Hippocampal formation (tissue), 2 donors: ENCODE measurements around the gene KANK3.
A peak's percentile ranks its signal among the peaks of the same experiment; 100 is the strongest.
"Not testable (repeated sequence)": the region's sequence is repeated elsewhere in the genome, so short reads cannot be mapped to it uniquely, and the experiment has no call there.

Experiments used
- DNase-seq, 2 donors: peaks; one replicate each; lab custom pipeline; 2025; lab: John Stamatoyannopoulos, UW

KANK3 gene

DNA sequence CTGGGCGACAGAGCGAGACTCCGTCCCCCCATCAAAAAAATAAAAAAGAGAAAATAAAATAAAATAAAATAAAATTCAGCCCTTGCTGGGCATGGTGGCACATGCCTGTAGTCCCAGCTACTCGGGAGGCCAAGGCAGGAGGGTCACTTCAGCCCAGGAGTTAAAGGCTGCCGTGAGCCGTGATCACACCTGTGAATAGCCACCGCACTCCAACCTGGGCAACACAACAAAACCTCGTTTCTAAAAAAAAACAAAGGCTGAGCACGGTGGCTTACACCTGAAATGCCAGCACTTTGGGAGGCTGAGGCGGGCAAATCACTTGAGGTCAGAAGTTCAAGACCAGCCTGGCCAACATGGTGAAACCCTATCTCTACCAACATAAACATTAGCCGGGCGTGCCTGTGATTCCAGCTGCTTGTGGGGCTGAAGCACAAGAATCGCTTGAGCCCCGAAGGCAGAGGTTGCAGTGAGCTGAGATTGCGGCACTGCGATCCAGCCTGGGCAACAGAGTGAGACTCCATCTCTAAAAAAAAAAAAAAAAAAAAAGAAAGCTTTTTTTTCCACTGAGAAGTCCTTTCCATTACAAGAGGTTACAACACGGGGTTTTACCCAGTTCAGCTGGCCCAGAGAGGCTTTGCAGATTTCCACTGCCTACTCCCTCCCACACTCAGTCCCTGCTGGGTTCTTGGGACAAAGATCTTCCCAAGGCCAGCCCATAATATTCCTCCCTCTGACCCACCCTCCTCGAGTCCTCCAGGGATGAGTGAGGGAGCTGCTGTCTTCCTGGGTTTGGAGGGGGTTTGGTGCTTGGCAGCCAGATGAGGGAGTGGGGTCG, 27.3 kb upstream of the KANK3 start:
- DNase-seq: no peak

DNA sequence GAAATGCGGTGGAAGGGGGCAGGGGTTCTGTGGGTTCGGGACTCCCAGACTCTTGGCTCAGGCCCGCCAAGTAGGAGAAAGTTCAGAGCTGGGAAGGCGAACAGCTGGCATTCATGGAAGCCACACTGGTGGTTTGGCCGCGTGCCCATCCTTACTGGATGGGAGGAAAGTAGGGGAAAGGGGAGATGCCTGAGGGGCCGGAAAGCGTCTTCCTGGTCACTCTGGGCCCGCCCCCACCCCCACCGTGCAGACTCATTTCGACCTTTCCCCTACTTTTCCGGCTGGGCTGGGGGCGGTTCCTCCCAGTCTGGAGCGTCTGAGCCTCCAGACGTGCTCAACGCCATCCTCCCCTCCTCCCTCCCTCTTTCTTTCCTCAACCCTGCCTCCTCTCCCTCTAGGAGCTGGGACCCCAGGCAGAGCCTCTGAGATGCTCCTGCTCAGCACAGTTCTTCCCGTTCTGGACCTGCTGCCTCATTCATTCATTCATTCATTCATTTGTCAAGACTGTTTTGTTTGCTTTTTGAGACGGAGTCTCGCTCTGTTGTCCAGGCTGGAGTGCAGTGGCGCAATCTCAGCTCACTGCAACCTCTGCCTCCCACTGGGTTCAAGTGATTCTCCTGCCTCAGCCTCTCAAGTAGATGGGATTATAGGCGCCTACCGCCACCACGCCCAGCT, 24.4 kb upstream of the KANK3 start:
- DNase-seq: peak; percentile 66 to 70

DNA sequence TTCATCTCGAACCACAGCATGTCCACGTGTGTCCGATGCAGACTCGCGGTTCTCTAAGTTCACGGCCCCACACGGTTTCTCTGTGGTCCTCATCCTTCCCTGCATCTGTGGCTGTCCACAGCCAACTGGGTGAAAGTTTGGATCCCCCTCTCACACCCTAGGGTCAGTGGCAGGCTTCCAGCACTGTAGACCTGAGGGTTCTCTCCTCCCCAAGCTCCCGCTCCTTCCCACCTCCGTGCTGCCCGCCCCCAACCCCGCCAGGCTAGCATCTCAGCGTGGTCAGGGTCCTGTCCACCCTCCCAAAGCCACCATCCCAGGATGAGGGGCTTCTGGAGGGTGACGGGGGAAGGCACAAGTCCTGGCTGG, 23.9 kb upstream of the KANK3 start:
- peak; percentile 55 to 66 for DNase-seq

DNA sequence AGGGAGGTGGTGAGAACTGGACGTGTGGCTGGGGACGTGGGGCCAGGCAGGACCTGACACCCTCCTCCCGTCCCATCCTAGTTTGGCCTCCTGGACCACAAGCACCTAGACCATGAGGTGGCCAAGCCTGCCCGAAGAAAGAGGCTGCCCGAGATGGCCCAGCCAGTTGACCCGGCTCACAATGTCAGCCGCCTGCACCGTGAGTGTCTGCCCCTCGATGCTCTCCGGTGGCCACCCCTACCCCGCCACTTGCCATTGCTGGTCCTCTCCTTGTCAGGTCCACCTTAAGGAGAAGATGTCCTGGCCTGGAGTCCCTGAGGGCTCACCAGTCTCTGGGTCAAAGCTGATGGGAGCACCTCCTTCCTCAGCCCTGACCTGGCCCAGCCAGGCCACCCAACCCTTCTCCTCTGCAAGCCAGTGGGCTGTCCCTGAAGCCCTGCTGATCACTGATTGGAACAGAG, 23.1 kb upstream of the KANK3 start:
- DNase-seq: no peak

DNA sequence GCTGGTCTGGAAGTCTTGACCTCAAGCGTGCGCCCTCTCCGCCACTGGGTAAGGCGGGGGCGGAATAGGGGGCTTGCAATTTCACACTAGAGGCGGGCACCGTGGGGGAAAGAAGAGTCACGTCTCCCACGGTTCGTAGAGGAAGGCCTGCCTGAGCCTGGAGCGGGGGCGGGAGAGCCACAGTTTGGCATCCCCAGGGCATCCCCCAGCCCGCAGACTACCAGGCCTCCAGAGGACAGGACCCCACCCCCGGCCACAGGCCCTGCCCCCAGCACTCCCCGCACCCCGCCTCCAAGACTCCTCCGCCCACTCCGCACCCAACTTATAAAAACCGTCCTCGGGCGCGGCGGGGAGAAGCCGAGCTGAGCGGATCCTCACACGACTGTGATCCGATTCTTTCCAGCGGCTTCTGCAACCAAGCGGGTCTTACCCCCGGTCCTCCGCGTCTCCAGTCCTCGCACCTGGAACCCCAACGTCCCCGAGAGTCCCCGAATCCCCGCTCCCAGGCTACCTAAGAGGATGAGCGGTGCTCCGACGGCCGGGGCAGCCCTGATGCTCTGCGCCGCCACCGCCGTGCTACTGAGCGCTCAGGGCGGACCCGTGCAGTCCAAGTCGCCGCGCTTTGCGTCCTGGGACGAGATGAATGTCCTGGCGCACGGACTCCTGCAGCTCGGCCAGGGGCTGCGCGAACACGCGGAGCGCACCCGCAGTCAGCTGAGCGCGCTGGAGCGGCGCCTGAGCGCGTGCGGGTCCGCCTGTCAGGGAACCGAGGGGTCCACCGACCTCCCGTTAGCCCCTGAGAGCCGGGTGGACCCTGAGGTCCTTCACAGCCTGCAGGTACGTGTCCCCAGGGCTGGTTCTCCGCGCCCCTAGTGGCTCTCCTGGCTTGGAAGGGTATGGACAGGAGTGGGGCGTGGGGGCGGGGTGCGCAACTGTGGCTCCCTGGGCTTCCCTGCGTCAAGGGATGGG, 21.0 kb upstream of the KANK3 start, which contains the start of gene ANGPTL4:
Gene ANGPTL4, plus strand, starts transcription at position 353 of the 969 bp plus-strand sequence. Its CDS starts 167 bp downstream, at position 520.
- peak; percentile 47 to 50 for DNase-seq

DNA sequence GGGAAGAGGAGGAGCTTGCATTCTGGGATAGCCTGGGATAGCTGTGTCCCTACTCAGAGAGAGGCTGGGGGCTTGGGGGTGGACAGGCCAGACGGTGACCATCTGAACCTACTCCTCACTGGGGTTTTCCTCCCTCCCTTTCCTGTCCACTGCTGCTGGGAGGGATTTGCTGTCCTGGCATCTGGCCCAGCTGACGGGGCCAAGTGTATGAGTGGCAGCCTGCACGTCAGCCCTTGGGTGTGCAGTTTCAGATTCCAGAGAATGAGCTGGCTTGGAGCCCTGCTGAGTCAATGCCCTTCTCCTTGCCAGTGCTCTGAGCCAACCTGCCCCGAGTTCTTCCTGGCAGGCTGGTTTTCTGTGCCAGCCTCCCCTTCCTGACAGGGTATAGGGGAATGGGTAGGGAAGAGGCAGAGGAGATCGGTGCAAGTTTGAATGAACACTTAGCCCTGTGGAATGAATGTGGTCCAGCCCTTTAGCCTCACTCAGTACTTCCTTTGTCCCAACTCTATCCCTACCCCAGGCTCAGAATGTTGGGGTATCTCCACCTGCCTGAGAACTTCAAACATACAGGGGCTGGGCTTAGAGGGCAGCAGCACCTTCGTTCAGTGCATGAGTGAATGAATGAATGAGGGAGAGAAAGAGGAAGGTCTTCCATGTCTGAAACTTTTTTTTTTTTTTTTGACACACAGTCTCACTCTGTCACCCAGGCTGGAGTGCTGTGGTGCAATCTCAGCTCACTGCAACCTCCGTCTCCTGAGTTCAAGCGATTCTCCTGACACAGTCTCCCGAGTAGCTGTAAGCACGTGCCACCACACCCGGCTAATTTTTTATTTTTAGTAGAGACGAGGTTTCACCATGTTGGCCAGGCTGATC, 19.1 kb upstream of the KANK3 start:
- DNase-seq: peak; percentile 56 to 70

DNA sequence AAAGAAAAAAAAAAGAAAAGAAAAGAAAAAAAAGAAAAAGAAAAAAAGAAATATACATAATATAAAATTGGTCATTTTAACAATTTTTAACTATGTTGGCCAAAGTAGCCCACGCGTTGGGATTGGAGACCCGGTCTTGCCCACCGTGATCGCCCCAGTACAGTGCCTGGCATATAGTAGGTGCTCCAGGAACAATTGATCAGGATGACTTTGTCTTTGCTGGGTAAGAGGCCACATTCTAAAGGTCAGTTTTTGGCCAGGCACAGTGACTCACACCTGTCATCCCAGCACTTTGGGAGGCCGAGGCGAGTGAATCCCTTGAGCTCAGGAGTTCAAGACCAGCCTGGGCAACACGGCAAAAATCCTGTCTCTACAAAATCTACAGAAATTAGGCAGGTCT, 17.1 kb upstream of the KANK3 start:
- DNase-seq: no peak

DNA sequence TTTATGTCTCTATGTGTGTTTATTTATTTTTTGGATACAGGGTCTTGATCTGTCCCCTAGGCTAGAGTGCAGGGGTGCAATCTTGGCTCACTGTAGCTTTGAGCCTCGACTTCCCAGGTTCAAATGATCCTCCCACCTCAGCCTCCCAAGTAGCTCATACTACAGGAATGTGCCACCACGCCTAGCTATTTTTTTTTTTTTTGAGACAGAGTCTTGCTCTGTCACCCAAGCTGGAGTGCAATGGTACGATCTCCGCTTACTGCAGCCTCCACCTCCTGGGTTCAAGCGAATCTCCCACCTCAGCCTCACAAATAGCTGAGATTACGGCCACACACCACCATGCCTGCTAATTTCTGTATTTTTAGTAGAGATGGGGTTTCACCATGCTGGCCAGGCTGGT, 15.9 kb upstream of the KANK3 start:
- DNase-seq: no peak

DNA sequence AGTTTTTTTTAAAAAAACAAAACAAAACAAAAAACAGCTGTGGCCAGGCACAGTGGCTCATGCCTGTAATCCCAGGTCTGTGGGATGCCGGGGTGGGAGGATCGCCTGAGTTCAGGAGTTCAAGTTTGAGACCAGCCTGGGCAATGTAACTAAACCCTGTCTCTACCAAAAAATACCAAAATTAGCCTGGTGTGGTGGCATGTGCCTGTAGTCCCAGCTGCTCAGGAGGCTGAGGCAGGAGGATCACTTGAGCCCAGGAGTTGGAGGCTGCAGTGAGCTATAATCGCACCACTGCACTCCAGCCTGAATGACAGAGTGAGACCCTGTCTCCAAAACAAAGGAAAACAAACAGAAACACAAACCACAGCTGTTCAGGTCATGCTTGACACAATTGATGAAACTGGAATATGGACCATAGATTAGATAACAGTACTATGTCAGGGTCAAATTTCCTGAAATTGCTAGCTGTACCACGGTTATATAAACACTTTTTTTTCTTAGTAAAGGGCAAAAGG, 14.0 kb upstream of the KANK3 start:
- DNase-seq: no peak

DNA sequence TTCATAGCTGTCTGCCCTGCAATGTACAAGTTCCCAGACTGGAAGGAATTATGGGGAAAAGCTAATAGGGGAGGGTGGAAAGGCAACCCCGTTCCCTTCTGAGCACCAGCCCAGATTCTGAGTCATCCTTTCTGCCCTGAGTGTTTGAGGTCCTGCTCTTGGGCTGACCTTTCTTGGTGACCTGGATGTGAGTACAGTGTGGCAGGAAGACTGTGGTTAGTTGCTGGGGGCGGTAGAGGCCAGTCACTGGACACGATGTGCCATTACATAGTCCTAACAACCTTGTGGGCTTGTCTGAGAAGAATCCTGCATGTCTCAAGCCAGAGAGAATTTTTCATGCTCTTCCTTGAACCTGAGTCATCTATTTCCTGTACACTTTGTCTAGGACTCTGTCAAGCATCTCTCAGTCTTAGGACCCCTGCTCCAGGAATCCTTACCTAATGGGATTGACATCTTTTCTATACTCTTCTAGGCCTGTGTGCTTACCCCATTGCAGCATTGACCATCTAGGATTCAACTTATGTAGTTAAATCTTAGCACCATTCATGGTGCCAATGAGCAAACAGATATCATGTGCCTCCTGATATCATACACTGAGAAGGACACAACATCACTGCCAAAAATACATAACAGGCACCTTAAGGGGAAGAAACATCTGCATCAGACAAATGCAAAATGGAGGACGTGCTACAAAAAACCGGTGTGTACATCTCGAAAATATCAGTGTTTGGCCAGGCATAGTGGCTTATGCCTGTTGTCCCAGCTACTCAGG, 12.8 kb upstream of the KANK3 start:
- no peak for DNase-seq

DNA sequence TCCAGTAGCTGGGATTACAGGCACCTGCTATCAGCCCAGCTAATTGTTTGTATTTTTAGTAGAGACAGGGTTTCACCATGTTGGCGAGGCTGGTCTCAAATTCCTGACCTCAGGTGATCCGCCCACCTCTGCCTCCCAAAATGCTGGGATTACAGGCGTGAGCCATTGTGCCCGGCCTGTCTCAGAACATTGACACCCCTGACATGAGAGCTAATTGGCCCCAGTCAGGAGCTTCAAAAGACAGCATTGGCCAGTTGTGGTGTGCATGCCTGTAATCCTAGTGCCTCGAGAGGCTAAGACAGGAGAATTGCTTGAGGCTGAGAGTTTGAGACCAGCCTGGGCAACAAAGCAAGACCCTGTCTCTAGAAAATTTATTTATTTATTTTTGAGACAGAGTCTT, 9.8 kb upstream of the KANK3 start:
- not testable (repeated sequence) for DNase-seq

DNA sequence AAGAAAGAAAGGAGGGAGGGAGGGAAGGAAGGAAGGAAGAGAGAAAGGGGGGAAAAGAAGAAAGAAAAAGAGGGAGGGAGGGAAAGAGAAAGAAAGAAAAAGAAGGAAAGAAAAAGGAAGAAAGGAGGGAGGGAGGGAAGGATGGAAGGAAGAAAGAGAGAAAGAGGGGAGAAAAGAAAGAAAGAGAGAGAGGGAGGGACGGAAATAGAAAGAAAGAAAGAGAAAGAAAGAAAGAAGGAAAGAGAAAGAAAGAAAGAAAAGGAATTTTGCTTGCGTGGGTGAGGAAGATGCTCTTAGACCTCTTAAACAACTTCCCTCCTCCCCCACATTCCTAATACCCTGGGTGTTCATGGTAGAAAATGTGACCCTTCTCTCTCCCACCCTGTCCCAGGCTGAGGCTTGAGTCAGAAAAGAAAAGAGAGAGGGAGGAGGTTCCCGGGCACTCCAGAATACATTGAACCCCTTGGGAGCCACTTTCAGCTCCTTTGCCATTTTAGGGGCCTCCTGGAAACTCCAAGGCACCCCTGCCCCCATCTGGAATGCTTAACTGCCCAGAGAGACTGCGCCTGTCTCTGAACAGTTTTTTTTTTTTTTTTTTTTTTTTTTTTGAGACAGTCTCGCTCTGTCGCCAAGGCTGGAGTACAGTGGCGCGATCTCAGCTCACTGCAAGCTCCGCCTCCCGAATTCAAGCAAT, 9.2 kb upstream of the KANK3 start:
- no peak for DNase-seq

DNA sequence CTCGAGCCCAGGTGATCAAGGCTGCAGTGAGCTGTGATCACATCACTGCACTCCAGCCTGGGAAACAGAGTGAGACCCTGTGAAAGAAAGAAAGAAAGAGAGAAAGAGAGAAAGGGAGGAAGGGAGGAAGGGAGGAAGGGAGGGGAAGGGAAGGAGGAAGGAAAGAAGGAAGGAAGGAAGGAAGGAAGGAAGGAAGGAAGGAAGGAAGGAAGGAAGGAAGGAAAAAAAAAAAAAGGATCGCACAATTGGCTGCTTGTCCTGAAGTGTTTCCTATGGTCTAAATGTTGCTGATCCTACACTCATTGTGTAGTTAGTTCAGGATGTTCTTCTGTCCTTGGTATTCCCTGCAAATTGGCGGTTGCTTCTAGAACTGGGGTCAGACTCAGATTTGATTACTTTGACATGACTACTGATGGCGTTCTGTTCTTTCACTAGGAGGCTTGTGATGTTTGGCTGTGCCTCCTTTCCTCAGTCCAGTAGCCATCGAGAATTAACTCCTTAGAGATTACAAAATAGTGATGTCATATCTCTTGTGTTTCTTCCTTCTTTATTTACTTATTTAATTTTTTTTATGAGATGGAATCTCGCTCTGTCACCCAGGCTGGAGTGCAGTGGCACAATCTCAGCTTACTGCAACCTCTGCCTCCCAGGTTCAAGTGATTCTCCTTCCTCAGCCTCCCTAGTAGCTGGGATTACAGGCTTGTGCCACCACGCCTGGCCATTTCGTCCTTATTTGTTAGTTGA, 6.7 kb upstream of the KANK3 start:
- DNase-seq: not testable (repeated sequence)

DNA sequence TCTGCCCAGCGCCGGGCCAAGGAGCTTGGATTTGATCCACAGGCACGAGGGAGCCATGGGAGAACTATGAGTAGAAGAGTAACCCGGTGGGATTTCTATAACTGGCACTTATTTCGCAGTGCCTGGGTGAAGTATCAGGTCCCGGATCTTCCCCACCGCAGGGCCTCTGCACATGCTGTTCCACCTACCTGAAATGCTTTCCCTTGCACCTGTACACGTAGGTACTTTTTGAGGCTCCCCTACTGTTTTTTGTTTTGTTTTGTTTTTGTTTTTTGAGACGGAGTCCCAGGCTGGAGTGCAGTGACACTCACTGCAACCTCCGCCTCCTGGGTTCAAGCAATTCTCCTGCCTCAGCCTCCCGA, 402 bp upstream of the KANK3 start:
- DNase-seq: no peak

DNA sequence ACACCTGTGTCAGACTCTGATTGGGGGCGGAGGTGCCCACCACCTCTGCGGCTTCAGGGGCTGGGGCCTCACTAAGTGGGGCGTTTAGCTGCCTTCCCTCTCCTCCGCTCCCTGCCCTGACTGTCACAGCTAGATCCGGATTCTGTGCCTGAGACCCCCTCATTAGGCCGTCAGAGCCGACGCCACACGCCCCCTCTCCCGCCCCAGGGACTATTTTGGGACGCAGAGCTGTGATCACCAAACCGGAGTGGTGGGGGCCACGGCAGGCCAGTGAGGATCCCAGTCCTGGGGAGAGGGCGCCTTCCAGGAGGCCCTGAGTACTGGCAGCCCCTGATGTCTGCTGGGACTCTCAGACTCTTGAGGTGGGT, 762 bp downstream of the KANK3 start:
- no peak for DNase-seq

DNA sequence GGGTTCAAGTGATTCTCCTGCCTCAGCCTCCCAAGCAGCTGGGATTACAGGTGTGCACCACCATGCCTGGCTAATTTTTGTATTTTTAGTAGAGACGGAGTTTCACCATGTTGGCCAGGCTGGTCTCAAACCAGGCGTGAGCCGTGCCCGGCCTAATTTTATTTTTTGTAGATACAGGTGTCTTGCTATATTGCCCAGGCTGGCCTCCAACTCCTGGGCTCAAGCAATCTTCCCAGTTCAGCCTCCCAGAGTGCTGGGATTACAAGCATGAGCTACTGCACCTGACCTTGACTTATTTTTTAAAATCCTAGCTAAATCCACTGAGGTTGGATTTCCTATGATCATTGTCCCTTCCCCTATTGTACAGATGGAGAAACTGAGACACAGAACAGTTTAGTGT, 1.6 kb downstream of the KANK3 start:
- DNase-seq: not testable (repeated sequence)

DNA sequence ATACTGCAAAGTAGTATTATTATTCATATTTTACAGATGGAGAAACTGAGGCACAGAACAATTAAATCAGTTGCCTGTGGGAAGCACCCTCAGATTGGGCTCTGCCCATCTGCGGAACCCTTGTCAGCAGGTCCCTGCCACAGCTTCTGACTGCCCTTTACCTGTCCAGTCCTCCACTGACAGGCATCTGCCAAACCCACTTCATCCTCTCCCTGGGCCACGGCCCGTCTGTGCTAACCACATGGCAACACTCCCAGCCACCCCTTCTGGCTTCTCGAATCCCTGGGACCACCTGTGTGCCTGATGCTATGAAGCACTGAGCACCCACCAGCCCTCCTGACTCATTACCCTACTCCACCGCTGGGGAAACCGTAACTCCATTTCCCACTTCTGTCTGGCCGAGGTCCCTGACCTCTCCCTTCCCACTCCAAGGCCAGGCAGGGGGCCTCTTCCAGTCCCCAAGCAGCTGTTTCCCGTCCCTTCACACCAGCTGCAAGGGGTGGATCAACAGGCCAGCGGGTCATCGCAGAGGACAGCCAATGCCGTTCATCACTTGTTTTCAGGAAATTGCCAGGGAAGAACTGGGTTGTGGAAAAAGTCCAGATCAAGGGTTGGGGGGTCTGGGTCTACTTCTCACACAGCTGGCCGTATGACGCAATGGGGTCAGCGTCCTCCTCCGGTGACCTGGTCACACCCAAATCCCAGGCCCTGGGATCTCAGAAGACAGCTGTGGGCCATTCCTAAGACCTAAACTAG, 2.5 kb downstream of the KANK3 start:
- no peak for DNase-seq

DNA sequence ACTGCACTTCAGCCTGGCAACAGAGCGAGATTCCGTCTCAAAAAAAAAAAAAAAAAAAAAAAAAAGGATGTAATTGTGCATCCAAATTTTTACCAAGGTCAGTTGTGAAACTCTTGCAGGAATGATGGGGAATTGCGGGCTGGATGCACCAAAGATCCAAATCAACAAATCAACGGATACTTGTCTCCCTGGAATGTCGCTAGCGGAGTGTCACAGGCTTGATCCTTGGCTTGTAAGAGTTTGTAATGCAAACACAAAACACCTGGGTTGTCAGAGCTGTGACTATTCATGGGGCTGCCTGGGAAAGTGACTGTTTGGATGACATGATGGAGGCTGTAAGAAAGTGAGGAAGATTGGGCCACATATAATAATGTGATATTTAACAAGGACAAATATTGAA, 4.2 kb downstream of the KANK3 start:
- DNase-seq: no peak
